ENCODE data around the gene FKBP11.

The FKBP11 gene
- long read RNA-seq, donor 1, full-length matches to known transcripts, result 7 of 7 reads
- long read RNA-seq, donor 1, partial matches to known transcripts, result 0 of 7 reads
- long read RNA-seq, donor 1, other reads (novel, unspliced or antisense), result 0 of 7 reads
- long read RNA-seq, donor 2, full-length matches to known transcripts, result 8 of 8 reads
- long read RNA-seq, donor 2, partial matches to known transcripts, result 0 of 8 reads
- long read RNA-seq, donor 2, other reads (novel, unspliced or antisense), result 0 of 8 reads
- long read RNA-seq, donor 3, full-length matches to known transcripts, result 3 of 3 reads
- long read RNA-seq, donor 3, partial matches to known transcripts, result 0 of 3 reads
- long read RNA-seq, donor 3, other reads (novel, unspliced or antisense), result 0 of 3 reads
- long read RNA-seq, donor 4, full-length matches to known transcripts, result 14 of 14 reads
- long read RNA-seq, donor 4, partial matches to known transcripts, result 0 of 14 reads
- long read RNA-seq, donor 4, other reads (novel, unspliced or antisense), result 0 of 14 reads
- long read RNA-seq, donor 5, full-length matches to known transcripts, result 8 of 8 reads
- long read RNA-seq, donor 5, partial matches to known transcripts, result 0 of 8 reads
- long read RNA-seq, donor 5, other reads (novel, unspliced or antisense), result 0 of 8 reads
- long read RNA-seq, donor 6, full-length matches to known transcripts, result 11 of 11 reads
- long read RNA-seq, donor 6, partial matches to known transcripts, result 0 of 11 reads
- long read RNA-seq, donor 6, other reads (novel, unspliced or antisense), result 0 of 11 reads
- long read RNA-seq, donor 7, full-length matches to known transcripts, result 20 of 20 reads
- long read RNA-seq, donor 7, partial matches to known transcripts, result 0 of 20 reads
- long read RNA-seq, donor 7, other reads (novel, unspliced or antisense), result 0 of 20 reads
- long read RNA-seq, donor 8, full-length matches to known transcripts, result 9 of 9 reads
- long read RNA-seq, donor 8, partial matches to known transcripts, result 0 of 9 reads
- long read RNA-seq, donor 8, other reads (novel, unspliced or antisense), result 0 of 9 reads

DNA sequence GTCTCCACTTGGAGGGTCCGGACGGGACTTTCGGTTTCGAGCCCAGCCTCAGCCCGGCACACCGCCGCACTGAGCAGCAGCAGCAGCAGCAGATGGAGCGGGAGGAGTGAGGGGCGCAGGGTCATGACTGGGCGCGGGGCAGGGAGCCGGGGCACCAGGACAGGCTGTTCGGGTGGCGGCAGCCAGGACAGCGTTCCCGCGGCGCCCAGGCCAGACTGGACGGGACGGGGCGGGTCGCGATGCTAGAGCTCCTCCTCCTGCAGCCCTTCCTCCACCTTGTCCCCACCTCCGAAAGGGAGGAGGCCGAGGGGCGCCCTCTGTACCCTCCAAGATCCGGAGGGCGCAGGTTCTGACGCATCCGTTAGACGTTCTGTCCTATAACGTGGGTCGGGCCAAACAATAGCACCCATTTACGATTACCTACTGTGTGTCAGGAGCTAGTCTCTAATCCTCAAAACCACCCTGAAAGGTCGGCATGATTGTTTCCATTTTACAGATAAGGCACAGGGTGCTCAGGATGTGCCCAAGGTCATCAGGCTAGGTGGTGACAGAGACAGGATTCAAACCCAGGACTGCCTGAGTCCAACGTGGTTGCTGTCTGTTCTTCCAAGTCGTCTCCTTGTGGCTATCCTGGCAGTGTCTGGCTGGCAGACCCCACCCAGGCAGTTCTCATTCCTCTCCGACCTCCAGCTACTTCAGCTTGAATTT is at the start of gene FKBP11:
FKBP11 (minus strand) TSS at position 189 of the 708 bp plus-strand sequence; CDS start at position 125, 64 bp downstream.
- peak; percentile 58 for DNase-seq

DNA sequence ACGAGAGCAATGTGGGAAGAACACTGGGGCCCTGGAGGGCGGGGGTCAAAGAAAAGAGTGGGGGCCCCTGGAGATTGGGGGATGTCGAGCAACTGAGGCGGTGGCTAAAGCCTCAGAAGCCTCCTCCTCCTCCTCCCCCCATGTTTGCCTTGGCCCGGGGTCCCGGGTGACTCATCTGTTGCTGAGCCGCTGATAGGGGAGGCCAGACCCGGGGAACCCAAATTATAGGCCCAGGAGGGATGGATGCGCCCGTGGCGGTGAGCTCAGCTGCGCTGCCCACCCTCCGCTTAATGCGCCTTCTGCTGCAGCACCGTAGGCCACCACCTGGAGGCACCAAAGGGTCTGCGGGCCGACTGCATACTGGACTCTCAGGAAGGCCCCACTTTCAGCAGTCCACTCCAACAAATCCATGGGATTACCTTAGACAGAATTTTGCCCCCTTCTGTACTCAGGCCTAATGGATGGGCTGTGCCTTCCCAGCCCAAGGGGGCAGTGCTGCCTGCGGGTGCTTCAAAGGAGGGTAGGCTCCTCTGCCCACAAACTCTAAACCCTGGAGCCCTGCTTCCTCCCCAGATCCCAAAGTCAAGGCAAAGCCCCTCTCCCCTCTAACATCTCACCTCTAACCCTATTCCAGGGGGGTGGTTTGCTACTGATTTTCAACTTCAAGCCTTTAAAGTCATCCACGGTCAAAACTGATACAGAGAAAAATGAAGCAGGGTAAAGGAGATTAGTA is 48.8 kb upstream of the FKBP11 start:
- DNase-seq, result peak; percentile 45

DNA sequence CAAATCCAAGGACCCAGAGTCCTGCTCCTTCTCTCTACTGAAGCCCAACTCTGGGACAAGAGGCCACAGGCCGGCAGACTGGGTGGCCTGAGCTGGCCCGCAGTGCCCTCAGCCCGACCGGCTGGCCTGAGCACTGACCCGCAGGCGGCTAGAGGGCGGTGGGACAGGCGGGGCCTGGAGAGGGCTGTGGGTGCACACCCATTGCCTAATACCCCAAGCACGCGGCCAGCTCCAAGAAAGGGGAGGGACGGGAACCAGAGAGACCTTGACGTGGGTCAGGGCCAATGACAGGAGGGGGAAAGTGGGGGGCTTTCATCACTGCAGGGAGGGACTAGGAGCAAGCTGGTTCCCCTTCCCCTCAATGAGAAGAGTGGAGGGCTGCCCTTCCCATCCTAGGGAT is 48.2 kb upstream of the FKBP11 start:
- no peak for DNase-seq

DNA sequence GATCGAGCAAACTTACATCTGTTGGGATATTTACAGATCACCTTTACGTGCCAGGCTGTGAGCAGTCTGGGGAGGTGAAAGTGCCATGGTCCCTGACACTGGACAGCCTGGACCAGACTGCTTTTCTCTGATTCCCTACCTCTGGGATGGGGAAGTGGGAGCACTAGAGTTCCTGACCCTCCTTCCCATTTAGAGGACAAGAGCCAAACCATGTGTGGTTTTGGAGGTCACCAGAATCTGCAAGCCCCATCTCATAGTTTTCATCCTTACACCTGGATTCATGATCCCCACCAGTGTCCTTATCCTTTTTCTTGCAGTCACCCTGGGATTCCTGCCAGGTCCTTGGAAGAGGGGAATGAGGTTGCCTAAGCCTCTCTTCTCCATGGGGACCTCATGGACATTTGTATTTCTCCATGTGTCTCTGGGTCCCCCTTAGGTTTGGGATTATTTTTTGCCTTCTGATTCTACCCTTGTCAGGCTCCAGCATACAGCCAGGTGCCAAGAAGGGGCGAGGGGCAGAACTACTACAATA is 47.7 kb upstream of the FKBP11 start:
- DNase-seq, result no peak

DNA sequence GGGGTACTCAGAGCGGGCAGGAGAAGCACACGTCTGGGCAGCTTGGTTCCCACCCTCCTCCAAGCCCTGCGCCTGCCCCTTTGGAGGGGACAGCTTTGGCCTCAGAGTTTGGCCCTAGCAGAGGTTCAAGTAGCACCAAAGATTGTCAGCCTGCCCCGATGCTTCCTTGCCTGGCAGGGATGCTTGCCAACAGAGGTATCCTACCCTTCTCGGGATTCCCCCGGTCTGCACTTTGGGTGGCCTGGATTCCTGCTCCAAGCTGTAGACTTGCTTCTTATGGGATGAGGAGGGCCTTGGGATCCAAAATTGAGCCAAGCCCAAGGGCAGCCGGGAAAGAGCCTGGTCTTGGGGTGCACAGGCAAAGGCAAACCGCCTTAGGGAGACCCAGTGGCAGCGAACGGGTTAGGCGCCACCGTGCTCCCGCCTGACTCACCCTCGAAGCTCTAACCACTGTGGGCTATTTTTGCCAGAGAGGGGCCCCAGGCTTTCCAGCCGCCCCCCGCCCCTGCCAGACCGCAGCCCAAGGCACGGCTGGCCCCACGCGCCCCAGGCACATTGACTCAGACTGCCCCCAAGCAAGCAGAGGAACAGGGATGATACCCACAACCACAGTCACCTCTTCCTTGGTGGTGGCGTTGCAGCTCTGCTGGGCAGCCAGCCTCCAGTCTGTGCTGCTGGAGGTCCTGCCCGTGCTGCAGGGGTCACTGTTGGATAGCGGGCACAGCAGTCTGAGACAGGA is 47.1 kb upstream of the FKBP11 start:
- DNase-seq, result no peak

DNA sequence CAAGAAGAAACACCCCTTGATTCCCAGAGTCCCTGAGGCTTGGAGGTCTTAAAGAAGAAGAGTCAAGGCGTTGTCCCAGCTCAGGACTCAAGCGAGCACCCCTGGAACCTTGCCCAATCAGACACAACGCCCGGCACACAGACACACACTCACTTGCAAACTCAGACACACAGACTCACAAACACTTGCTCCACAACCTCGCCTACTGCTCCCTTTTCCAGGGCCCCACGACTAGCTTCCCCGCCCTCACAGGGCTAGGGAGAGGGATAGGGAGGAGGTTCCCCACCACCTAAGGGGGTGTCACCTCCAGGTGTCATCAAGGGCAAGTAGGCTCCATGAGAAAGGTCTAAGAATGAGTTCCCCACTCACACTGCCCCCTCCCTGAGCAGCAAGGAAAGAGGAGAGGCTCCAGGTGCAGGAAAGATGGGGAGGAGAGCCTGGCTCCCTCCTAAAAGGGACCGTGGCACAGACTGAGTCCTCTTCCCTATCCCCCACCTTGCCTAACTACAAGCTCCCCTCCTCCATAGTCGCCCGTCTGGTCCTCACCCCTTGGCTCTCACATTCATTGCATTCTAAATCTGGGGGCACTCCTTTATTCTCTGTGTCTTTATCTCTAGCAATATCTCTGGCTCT is 45.5 kb upstream of the FKBP11 start:
- peak; percentile 27 for DNase-seq

DNA sequence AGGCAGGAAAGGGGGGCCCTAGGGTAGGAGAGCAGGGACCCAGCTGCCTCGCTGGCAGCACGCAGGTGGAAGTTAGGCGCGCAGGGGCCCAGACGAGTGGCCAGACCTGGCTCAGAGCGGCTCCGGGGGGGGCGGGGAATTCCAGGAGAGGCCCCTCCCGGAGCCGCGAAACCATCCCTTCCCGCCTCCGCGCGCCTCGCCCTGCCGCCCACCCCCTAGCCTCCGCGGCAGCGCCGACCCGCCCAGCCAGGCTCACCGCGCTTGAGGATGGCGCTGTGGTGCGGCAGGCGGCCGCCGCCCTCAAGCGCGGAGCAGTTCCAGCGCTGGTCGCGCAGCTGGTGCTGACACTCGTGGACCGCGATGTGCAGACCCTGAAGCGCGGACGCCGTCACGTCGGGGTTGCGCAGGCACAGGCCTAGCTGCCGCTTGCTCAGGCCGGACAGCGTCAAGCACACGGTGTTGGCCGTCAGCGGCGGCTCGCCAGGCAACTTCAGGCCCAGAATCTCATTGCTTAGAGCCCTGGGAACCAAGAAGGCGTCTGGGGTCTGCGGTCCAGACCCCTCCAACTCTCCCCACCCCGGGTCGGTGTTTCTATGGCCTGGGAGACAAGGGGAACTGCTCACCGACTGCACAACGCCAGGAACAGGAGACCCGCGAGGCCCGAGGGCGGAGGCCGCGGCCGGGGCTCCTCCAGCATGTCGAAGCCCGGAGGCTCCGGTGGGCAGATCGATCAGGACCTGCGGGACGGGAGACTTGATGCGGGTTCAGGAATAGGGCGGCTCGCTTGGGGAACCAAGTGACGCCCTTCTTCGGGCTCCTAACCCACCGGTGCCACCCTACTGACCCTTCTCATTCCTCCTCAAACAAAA is 44.8 kb upstream of the FKBP11 start:
- peak; percentile 71 for DNase-seq

DNA sequence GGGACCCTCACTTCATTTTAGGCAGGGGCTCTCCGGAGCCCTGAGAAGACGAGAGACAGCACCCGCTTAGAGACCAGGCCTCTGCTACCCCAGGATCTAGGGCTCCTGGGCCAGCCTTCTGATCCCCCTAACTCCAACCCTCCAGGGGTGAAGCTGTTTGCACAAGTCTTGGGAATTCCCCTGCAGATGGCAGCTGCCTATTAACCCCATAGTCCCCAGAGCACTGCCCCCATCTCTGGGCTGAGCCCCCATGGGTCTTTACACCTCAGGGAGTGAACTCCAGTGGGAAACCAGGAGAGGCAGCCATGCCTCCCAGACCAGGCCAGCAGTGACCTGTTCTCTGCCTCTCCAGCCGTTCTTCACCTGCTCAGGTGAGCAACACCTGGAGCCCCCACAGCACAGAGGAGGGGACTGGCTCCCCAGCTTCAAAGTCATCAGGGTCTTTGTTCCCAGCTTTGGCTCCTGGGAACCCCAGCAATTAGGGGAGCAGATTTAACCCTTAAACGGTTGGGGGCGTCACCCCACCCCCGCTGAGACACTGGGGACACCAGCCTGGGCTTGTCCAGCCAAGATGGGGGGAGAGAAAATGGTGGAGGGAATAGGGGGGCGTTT is 44.0 kb upstream of the FKBP11 start:
- DNase-seq, result no peak

DNA sequence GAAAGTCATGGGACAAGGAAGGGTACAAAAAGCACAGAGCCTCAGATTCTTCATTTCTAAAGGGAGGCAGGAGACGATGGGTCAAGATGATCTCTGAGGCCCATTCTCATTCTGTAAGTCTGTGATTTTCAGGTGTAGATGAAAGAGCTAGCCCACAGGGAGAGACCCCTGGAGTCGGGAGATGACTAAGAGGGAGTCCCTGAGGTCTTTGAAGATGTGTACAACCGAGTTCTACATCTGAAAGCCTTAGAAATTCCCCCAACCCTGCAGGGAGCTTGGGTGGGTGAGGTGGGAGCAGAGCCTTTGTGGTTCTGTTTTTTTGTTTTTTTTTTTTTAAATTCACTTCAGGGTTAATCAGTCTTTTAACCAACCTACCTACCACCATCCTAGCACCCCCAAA is 43.2 kb upstream of the FKBP11 start:
- no peak for DNase-seq

DNA sequence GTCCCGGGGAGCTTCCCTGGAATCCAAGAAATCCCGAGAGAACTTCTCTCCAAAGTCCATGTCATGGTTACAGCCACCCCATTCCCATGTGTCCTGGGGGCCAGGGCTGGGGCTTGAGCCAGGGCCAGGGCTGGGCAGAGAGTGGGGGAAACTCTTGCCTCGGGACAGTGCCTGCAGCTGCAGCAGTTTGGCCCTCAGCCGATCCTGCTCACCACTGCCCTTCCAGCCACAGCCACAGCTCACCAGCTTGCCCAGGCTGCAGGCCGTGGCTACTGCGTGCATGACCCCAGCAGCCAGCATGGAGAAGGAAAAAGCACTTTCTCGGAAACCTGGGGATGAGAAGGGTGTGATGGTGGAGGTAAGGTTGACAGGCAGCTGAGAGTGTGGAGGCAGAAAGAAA is 42.7 kb upstream of the FKBP11 start:
- DNase-seq, result no peak

DNA sequence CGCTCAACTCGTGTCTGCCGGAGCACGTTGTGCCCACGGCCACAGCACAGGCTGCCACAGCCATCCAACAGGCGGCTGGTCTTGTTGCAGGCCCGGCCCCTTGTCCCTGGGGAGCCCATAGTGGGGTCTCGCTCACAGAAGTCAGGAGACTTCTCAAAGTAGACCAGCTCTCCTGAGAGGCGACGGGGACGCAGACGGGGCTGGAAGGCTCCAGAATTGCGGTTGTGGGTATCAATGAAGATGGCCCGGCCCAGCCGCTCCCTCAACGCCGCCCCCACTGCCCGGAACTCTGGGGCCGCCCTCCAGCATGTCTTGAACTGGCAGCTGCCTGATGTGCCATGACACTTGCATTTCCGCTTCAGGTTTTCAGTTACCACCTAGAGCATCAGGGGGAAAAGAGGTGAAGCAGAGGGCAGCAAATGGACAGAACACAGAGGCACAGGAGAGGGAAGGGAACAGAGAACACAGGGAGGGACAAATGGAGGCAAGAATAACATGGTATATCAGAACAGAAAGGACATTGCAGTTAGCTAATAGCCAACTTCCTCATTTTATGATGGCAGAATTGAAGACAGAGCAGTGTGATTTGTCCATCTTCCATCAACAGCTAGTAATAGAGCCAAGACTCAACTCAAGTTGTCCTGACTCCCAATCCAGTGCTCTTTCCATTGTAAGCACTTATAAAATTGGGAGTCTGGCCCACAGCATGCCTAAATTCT is 41.0 kb upstream of the FKBP11 start:
- no peak for DNase-seq

DNA sequence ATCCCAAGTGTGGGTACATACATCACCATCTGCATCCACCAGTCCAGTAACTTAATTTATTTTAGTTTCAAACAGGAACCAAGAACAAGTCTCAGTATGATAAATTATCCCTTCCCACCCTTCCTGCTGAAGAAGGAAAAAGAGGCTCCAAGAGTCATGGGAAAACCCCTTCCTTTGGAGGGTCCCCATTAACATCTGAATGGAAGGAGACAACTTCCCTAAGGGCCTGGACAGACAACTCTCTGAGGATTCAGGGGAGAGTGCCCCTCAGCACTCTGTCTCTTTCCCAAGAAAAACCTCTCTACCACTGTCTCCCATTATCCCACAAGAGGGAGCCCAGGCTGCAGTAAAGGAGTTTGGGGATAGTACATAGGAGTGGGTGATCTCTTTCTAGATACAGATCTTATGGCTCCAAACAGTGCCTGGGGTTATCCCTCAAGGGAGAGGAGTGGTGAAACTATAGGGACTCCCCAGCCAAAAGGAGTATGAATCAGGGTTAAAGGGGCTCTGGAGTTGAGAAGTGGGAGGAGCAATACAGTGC is 40.1 kb upstream of the FKBP11 start:
- no peak for DNase-seq

DNA sequence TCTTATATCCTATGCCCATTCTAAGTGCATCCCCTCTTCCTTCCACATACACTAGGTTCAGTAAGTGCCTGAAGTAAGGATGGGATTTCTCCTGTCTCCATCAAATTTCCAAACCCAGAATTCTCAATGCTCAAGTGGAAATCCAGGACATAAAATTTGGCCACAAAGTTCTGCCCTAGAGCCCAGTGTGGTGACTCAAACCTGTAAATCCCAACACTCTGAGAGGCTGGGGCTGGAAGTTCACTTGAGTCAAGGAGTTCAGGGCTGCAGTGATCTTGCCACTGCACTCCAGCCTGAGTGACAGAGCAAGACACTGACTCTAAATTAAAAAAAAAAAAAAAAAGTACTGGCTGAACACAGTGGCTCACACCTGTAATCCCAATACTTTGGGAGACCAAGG is 36.5 kb upstream of the FKBP11 start:
- no peak for DNase-seq

DNA sequence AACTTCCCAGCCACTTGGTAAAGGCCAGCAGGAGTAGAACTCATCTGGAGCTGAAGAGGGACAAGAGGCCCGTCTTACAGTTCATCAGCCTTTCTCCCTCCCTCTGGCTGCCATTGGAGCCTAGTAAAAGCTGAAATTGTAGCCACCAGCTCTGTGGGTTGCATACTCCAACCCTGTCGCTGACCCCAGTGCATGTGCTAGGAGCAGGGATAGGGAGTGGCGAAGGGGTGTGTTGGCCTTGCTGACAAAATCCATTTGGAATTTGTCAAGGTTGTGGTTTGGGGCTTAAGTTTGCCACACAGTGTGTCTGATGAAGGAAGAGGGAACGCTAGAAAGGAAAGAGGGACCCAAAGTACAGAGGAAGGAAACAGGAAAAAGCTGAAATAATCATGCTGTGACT is 36.0 kb upstream of the FKBP11 start:
- DNase-seq, result no peak

DNA sequence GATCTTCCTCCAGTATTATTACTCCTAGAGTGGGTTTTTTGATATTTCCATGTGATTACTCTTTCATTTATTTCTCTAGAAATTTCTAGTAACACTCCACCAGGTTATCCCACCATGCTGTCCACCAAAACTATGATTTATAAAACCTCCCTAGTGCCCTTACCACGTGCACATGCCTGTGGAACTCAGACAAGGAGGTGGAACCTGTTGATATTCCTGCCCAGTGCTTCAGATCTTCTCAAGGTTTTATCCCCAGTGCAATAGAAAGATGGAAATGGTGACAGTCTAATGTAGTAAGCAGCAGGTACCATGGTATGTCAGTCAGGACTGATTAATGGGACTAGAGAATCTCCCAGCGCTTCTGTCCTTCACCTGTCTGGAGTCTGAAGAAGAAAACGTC is 35.5 kb upstream of the FKBP11 start:
- DNase-seq, result no peak

DNA sequence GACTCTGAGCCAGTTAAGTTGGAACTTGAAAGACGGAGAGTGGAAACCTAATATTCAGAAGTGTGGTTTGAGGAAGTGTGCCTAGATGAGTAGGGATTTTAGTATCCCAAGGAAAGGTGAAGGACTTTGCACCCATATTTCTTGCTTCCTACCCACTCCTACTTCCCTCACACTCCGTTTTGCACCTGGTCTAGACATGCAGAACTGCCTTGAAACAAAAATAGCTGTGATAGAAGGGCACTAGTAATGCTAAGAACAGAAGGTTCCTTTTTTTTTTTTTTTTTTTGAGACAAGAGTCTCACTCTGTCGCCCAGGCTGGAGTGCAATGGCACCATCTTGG is 32.7 kb upstream of the FKBP11 start:
- no peak for DNase-seq

DNA sequence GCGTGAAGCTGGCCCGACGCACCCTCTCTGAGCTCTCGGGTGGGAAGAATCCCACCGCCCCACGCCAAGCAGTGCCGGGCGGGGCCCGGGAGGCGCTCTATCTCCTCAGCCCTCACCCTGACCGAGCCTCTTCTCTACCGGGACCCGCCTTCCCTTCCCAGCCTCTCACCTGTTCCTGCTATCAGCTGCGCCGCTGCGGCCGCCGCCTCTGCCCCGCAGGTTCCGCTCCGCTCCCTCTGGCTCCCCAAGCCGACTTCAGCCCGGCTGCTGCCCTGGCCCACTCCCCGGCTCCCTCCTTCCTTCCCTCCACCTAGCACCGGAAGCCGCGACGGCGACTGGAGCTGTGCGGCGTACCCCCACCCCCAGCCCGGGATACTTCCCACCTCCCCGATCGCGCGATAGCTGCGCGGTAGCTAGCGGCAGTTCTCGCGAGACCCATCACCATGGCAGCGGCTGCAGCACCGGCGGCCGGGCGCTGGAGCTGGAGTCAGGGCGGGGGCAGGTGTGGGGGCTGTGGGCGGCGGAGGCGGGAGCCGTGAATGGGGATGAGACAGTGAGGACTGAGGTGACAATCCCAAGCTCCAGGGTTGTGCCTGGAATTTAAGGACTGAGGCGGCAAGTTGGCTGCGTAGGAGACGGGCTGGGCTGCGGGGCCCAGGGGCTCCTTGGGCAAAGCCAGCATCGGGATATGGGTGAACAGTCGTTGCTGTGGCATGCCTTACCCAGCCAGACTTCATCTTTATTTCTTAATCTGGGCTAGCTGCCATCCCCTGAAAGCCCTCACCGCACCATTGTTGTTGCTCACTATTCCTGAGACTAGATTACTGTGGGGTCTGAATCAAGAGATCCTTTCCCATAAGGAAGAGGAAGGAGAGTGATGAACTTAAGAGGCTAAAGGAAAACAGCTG is 32.1 kb upstream of the FKBP11 start, which contains the start of gene ARF3:
ARF3 (minus strand) TSS at position 347 of the 908 bp plus-strand sequence. CDS start 16,392 bp downstream, outside the sequence.
- peak; percentile 92 for DNase-seq

Measured in right kidney (tissue), 9 donors.